GM19240 (cell line): ENCODE measurements around the gene TUBB4B.

Source experiments
- DNase-seq: peaks from one replicate; pipeline ENCODE4 v3.0.0; 2011; ENCODE audit warnings: low spot score; ENCODE audit not compliant: insufficient read length

TUBB4B gene

DNA sequence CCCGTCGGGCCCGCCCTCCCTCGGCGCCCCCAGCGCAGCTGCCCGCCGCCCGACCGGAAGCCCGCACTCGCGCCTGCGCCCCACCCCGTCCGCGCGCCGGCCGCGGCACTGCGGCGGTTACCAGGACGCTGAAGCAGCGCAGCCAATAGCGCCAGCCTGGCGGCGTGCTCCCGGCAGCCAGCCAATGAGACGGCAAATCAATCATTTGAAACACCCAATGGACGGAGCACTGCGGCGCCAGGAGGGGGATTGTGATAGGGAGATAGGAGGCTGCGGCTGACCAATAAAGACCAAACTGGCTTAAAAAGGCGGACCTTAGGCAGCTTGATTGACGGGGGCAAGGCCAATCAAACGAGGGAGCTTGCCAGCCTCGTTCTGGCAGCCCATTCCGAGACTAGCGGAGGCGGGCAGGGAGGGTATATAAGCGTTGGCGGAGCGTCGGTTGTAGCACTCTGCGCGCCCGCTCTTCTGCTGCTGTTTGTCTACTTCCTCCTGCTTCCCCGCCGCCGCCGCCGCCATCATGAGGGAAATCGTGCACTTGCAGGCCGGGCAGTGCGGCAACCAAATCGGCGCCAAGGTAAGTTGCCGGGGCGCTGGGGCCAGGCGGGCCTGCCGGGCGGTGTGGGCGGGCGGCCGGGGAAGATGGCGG is at the start of gene TUBB4B:
Gene TUBB4B (plus strand): TSS at position 447 of the 649 bp plus-strand sequence. CDS start 74 bp downstream, at position 521.
- DNase-seq = peak; percentile 99

GRCh38 chr9:137191691-137192447 is 49.2 kb upstream of the TUBB4B start:
- no peak for DNase-seq

- no peak for DNase-seq
These were observed 48.7 kb upstream of the TUBB4B start for GRCh38 chr9:137192448-137192780.

- DNase-seq = no peak
These were observed 48.2 kb upstream of the TUBB4B start for GRCh38 chr9:137192859-137193258.

DNA sequence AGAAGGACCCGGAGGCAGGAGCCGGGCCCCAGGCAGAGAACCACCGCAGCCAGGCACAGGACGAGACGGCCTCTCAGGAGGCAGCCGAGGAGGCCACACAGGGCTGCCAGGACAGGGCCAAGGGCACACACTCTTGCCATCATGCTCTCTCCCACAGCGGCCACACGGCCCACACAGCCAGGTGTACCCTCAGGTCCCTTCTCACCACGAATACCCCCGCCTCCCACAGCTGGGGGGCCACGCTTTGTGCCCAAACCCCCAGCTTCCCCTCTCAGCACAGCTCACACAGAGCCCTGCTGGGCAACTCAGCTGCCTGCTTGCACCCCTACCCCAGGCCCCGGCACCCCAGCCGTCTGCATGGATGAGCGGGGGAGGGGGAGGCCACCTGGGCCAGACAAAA is 47.3 kb upstream of the TUBB4B start:
- DNase-seq = no peak

DNA sequence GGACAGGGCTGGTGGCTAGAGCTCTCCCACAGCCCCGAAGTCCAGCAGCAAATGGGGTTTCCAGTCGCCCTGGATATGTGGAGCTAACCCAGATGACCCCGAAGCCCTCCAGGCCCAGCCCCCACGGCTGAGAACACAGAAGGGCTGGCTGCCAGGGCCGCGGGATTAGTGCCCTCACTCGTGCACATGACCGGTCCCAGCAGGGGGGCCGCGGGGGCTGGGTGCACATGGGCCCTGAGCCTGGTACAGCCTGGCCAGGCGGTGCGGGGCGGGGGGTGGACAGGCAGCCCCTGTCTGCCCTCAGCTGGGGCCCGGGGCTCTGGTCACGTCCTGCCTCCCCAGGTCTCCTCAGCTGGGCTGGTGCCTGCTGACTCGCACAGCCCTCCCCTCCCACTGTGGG is 46.7 kb upstream of the TUBB4B start:
- no peak for DNase-seq

- no peak for DNase-seq
These were observed 46.2 kb upstream of the TUBB4B start for GRCh38 chr9:137194909-137195308.

DNA sequence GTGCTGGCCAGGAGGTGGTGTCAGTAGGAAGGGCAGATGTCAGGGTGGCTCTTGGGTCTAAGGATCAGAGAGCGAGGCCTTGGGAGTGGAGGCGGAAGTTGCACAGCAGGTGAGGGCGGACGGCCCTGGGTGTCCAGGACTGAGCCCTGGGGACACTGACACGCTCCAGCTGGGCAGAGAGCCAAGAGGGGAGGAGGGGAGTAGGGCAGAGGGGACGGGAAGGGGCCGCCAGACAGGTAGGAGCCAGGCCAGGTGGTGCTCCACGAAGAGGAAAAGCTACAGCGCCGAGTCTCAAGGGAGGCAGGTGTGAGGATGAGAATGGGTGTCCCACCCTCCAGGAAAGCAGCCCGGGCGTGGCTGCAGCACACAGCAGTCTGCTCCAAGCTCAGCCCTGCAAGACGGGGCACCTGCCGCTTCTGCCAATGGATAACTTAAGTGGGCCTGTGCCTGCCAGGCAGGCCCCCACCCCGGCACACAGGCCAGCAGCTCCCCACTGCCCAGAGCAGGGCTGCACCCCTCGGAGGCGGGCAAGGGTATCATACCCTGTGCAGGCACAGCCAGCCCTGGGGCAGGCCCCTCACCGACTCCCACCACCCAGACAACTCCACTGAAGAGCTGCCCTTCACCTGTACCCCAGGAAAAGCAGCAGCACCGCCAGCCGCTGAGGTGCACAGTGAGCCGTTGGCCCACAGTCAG is 45.4 kb upstream of the TUBB4B start:
- DNase-seq = no peak

DNA sequence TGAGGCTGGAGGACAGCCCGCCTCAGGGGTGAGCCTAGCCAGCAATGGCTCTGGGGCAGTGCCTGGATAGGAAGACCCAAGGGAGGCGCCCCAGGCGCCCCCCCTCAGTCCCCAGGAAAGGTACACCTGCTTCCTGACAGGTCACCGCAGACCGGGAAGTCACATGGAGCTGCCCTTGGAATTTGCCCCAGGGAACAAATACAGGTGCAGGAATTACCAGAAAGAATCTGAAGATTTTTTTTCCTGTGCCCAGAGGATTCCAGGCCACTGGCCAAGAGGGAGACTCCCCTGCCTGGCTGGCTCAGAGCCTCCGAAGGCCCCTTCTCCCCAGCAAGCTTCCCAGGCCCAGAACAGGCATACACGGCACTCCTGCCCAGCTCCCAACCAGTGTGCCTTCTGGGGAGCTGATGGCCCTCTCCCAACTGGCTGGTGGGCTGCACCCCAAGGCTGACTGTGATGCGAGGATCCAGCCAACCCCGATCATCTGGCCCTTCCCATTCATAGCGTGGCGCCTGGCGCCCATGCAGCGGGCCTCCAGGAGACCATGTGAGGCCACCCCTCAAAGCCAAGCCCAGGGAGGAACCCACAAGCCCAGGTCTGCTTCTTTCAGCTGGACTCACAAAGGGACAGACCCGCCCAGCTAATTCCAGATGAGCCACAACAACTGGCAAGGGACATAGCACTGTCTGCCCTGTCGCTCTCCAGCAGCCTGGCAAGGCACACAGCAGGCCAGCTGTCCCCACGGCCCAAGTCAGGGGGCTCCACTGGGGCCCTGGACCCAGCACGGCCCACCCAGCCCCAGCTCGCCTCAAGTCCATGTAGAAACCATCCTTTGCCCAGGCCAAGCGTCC is 42.8 kb upstream of the TUBB4B start:
- DNase-seq = no peak

DNA sequence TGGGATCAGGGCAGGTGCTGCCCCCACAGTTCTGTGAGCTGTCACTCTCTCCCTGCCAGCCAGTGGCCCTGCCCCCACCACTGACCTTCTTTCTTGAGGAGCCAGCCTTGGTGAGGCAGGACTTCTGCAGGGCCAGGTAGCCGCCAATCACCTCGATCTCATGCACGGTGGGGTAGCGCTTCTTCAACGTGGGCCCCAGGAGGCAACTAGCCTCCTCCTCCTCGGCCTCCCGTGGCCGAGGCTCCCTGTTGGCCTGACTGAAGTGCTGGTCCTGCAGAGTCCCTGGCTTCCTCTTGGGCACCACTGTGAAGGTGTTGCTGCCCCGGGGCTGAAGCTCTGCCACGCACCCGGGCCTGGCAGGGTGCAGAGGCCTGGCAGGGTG is 42.2 kb upstream of the TUBB4B start:
- no peak for DNase-seq

- no peak for DNase-seq
These were observed 41.5 kb upstream of the TUBB4B start for GRCh38 chr9:137199411-137200121.

GRCh38 chr9:137200311-137201204 is 40.5 kb upstream of the TUBB4B start, which contains the start of gene TPRN:
TSS of gene TPRN (minus strand) at chr9:137200741. CDS start at chr9:137200711, 30 bp downstream.
- DNase-seq = peak; percentile 100

DNA sequence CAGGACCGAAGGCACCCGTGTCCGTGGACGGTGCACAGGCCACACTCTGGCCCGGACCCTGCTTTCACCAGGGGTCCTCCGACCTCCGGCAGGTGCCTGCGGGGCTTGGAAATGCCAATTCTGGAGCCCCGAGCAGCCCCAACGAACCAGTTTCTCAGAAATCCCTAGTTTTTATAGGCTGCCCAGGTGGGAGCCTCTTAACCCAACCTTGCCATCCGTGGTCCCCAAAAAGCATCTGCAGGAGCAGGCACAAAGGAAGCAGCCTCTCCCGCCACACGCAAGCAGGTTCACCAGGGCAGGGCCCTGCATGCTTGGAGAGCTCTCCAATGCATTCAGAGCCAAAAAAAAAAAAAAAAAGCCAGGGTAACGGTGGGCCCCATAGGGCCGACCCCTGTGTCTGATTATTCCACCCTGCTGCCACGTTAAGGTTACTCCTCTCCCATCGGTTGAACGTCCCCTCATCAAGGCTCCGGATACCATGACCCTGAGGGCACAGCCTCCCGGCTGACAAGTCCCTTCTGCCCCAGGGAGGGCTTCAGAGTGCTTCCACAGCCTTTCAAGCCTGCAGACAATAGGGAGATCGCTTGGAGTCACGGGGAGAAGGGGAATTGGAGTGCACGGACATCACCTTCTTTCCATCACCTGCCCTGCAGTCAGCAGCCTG is 39.8 kb upstream of the TUBB4B start:
- no peak for DNase-seq

GRCh38 chr9:137202966-137203365 is 38.1 kb upstream of the TUBB4B start:
- no peak for DNase-seq

- DNase-seq = no peak
These were observed 36.4 kb upstream of the TUBB4B start for GRCh38 chr9:137204731-137205125.

DNA sequence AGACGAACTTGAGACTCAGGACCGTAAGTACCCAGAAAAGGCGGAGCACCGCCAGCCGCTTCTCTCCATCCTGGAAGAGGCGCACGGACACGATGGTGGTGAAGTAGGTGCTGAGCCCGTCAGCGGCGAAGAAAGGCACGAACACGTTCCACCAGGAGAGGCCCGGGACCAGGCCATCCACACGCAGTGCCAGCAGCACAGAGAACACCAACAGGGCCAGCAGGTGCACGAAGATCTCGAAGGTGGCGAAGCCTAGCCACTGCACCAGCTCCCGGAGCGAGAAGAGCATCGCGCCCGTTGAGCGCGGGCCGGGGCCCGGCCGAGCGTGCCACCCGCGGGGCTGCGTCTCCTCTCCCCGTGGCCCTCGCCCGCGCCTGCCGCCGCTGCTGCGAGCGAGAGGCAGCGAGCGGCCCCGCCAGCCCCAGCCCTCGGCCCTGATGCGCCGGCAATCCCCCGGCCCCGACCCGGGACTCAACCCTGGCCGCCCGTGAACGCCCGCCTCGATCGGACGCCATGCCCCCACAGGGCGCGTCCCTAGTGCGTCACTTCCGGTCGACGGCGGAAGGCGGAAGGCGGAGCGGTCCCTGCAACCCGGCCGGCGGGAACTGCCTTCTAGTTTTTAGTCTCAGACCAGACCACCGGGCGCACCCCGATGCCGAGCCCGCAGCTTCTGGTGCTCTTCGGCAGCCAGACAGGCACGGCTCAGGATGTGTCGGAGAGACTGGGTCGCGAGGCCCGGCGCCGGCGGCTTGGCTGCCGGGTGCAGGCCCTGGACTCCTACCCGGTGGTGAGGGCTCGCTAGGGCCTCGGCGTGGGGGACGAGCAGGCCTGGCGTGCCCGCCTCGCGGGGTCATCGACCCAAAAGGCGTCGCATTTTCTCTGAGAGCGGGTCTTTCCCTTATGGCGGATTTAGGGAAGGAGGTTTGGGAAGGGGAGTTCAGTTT is 35.7 kb upstream of the TUBB4B start, which contains the start of the genes NDOR1 and TMEM203:
Gene NDOR1 (plus strand): TSS at position 575 of the 944 bp plus-strand sequence. CDS start 78 bp downstream, at position 653.
Gene TMEM203 (minus strand): TSS at position 523 of the 944 bp plus-strand sequence. CDS start 234 bp downstream, at position 289.
- peak; percentile 97 for DNase-seq

DNA sequence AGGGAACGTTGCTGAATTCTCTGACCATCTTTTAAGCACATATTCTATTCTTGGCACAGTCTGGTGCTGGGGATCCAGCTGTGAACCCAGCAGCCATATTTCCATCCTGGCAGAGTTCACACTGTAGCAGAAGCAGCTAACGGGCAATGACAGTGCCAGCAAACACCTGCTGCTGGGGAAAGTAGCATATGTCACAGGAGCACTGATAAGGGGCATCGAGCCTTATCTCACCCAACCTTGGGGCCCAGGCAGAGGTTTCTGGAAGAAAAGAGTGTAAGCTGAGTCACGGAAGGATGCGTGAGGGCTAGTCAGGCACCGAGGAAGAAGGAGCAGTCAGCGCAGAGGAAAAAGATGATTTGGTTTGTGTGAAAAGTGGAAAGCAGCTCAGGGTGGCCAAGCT is 34.5 kb upstream of the TUBB4B start:
- DNase-seq = no peak

GRCh38 chr9:137211532-137211931 is 29.6 kb upstream of the TUBB4B start:
- no peak for DNase-seq
